ENCODE measurements around the gene ISL1. TPM values are rescaled to one million over a fixed set of nuclear protein-coding genes. Genes with fewer than 3 reads are reported as not detected.

The ISL1 gene
- total RNA-seq, 1 experiment from 2014 or later = 11.8 TPM

DNA sequence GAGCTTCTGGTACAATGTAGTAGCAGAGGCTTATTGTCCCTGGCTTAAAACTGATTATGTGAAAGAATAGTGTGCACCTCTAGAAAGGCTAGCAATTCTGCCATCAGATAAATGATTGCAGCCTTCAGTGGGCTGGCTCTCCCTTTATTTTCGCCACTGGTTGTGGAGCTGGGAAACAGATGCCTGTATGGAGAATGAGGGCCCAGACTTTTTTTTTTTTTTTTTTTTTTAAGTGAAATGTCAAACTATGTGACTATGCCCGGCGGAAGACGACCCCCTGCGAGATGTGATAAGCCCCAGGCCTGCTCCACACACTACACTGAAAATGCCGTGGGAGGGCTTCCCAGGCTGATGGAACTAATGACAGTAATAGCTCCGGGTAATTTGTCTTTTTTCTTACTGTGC, 28.7 kb downstream of the ISL1 start:
- peak; percentile 65 for DNase-seq (ENCODE audit: low spot score)
- Histone ChIP-seq H3K36me3 (ENCODE audit: insufficient read depth, low read length, poor library complexity, severe bottlenecking) (no peaks in the 10 kb centered on the region), H3K4me1 (ENCODE audit: insufficient read depth, low read length, poor library complexity, severe bottlenecking) (no peaks in the 10 kb centered on the region), H3K4me3 (ENCODE audit: low read depth, low read length, poor library complexity, severe bottlenecking) (no peak overlapping the region), H3K27me3 (replicated peaks; ENCODE audit: insufficient read depth, low read depth, low read length, poor library complexity) (no peaks in the 10 kb centered on the region), H3K27ac (ENCODE audit: low read depth, low read length, poor library complexity, severe bottlenecking) (no peak overlapping the region), H3K9me3 (ENCODE audit: low read depth, low read length, poor library complexity, severe bottlenecking) (no peaks in the 10 kb centered on the region)
- ChIA-PET POLR2A (ENCODE audit: low non-redundant PET) (interaction anchor here (0.7 kb wide), 1 partner anchor 238 kb away, joined by 16 read pairs; no protein-coding TSS in a partner anchor), CTCF (interaction anchor here (0.7 kb wide), 1 partner anchor 253 kb away, joined by 13 read pairs; no protein-coding TSS in a partner anchor)
- intact Hi-C loops (cut with micrococcal nuclease; ENCODE audit: unreplicated experiment) = no loop called here
- BruUV-seq (replicated peaks) = no TSS peak
- no peak for TF ChIP-seq EZH2 (IDR thresholded peaks at IDR 0.05; ENCODE audit: borderline replicate concordance, low read depth, low read length, poor library complexity, severe bottlenecking)
- TF ChIP-seq, protein P1, sequence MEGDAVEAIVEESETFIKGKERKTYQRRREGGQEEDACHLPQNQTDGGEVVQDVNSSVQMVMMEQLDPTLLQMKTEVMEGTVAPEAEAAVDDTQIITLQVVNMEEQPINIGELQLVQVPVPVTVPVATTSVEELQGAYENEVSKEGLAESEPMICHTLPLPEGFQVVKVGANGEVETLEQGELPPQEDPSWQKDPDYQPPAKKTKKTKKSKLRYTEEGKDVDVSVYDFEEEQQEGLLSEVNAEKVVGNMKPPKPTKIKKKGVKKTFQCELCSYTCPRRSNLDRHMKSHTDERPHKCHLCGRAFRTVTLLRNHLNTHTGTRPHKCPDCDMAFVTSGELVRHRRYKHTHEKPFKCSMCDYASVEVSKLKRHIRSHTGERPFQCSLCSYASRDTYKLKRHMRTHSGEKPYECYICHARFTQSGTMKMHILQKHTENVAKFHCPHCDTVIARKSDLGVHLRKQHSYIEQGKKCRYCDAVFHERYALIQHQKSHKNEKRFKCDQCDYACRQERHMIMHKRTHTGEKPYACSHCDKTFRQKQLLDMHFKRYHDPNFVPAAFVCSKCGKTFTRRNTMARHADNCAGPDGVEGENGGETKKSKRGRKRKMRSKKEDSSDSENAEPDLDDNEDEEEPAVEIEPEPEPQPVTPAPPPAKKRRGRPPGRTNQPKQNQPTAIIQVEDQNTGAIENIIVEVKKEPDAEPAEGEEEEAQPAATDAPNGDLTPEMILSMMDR (conservative IDR thresholded peaks at IDR 0.05; ENCODE audit: low read depth, low read length) = no peak

DNA sequence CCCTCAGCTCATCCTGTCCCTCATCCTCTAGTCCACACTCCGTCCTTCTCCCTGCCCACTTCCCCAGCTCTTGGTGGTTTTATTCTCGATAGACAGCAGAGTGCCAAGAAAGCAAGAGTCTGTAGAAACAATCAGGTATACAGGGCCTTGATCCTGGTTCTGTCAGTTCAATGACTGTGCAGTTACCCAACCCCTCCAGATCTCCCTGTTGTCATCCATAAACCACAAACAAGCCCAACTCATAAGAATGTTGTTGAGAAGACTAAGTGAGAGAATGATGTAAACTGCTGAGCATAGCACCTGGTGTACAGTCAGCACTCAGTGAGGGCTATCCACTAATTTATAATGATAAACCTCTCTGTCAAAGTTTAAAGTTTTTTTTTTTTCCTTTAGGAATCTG, 31.3 kb downstream of the ISL1 start:
- no peak for TF ChIP-seq EZH2 (IDR thresholded peaks at IDR 0.05; ENCODE audit: borderline replicate concordance, low read depth, low read length, poor library complexity, severe bottlenecking)
- TF ChIP-seq, protein P1 (conservative IDR thresholded peaks at IDR 0.05; ENCODE audit: low read depth, low read length) = no peak
- H3K9me3 ChIP-seq (ENCODE audit: low read depth, low read length, poor library complexity, severe bottlenecking) = no peaks in the 10 kb centered on the region
- H3K36me3 ChIP-seq (ENCODE audit: insufficient read depth, low read length, poor library complexity, severe bottlenecking) = no peaks in the 10 kb centered on the region
- intact Hi-C loops (cut with micrococcal nuclease; ENCODE audit: unreplicated experiment) = loop anchor here (2.0 kb wide), 1 partner anchor 452 kb away; no protein-coding TSS in a partner anchor
- H3K4me1 ChIP-seq (ENCODE audit: insufficient read depth, low read length, poor library complexity, severe bottlenecking) = no peaks in the 10 kb centered on the region
- ChIA-PET POLR2A (ENCODE audit: low non-redundant PET) (no interaction called here), CTCF (no interaction called here)
- no peak overlapping the region for H3K27ac ChIP-seq (ENCODE audit: low read depth, low read length, poor library complexity, severe bottlenecking)
- no TSS peak for BruUV-seq (replicated peaks)
- H3K4me3 ChIP-seq (ENCODE audit: low read depth, low read length, poor library complexity, severe bottlenecking) = no peak overlapping the region
- DNase-seq (ENCODE audit: low spot score) = no peak
- H3K27me3 ChIP-seq (replicated peaks; ENCODE audit: insufficient read depth, low read depth, low read length, poor library complexity) = no peaks in the 10 kb centered on the region

DNA sequence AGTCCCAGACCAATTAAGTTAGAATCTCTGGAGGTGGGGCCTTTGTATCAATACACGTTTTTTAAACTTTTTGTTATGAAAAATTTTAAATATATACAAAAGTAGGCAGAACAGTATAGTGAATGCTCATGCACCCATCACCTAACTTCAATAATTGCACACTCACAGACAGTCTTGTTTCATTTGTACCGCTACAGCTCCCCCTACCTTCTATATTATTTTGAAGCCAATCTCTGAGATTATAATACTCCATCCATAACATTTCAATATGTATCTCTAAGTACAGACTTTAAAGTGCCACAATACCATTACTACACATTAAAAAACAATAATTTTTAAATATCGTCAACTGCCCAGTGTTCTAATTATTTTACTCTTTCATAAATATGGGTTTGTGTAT, 32.9 kb downstream of the ISL1 start:
- POLR2A ChIA-PET (ENCODE audit: low non-redundant PET) = no interaction called here
- TF ChIP-seq EZH2 (IDR thresholded peaks at IDR 0.05; ENCODE audit: borderline replicate concordance, low read depth, low read length, poor library complexity, severe bottlenecking) = no peak
- TF ChIP-seq, protein P1 (conservative IDR thresholded peaks at IDR 0.05; ENCODE audit: low read depth, low read length) = peak; percentile 60; the same call in 1 of the 2 replicates
- no peaks in the 10 kb centered on the region for H3K27me3 ChIP-seq (replicated peaks; ENCODE audit: insufficient read depth, low read depth, low read length, poor library complexity)
- no peaks in the 10 kb centered on the region for H3K9me3 ChIP-seq (ENCODE audit: low read depth, low read length, poor library complexity, severe bottlenecking)
- CTCF ChIA-PET = no interaction called here
- no peak overlapping the region for H3K4me3 ChIP-seq (ENCODE audit: low read depth, low read length, poor library complexity, severe bottlenecking)
- H3K36me3 ChIP-seq (ENCODE audit: insufficient read depth, low read length, poor library complexity, severe bottlenecking) = no peaks in the 10 kb centered on the region
- DNase-seq (ENCODE audit: low spot score) = peak; percentile 58
- intact Hi-C loops (cut with micrococcal nuclease; ENCODE audit: unreplicated experiment) = no loop called here
- no peaks in the 10 kb centered on the region for H3K4me1 ChIP-seq (ENCODE audit: insufficient read depth, low read length, poor library complexity, severe bottlenecking)
- BruUV-seq (replicated peaks) = no TSS peak
- no peak overlapping the region for H3K27ac ChIP-seq (ENCODE audit: low read depth, low read length, poor library complexity, severe bottlenecking)
